ENCODE data around the gene SNX15.

- no peak for TF ChIP-seq POLR2A (IDR thresholded peaks at IDR 0.05; ENCODE audit: low read length)
- no peak for TF ChIP-seq GATA1 (IDR thresholded peaks at IDR 0.05; ENCODE audit: low read depth, low read length)
Measured at GRCh38 chr11:65069217-65069616, 42.0 kb downstream of the SNX15 start.
